ENCODE measurements around the gene KIRREL3. TPM values are rescaled to one million over a fixed set of nuclear protein-coding genes. Genes with fewer than 3 reads are reported as not detected.

KIRREL3 gene
- total RNA-seq, 1 donor from 2014 or later = 0.13 TPM

- DNase-seq (ENCODE audit: low spot score) (no peak), ATAC-seq (no peak)
Measured at GRCh38 chr11:126917531-126918204, 82.9 kb downstream of the KIRREL3 start.

DNA sequence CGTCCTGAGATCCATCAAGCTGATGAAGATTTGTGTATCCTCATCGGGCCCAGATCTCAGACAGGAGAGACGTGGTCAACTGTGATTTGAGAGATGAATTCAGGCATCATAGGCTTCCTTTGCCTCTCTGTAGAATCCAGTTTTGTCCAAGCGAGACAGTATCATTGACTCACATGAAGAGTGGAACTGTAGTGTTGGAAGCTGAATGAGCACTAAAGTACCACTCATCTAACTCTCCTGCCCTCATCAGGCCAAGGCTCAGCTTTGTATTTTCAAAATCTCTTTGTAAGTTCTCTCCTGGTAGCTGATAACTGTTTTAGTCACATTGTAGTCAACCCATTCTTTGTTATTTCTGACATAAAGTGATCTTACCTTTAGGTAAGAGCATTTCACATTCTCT, 85.1 kb downstream of the KIRREL3 start:
- ATAC-seq = no peak
- DNase-seq (ENCODE audit: low spot score) = no peak

GRCh38 chr11:126914941-126915340, 85.6 kb downstream of the KIRREL3 start:
- no peak for DNase-seq (ENCODE audit: low spot score)
- ATAC-seq = no peak

- ATAC-seq (no peak), DNase-seq (ENCODE audit: low spot score) (no peak)
Measured at GRCh38 chr11:126914166-126914565, 86.4 kb downstream of the KIRREL3 start.

DNA sequence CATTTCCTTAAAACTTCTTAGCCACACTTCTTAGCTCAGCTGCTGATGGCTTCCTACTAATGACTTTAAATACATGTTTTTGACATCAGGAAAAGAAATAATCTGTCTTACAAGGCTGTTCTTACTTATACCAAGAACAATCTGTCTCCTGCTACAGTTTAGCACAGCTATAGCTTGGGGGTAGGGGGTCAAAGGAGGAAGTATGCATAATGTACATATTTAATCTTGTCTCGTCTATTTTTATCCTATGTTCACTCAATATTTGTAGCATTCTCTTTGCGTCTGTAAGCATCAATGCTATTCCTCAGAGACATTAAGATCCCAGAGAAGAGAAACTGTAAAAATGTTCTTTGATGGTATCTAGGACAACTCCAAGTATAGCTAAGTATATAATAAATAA, 96.0 kb downstream of the KIRREL3 start:
- ATAC-seq = no peak

GRCh38 chr11:126901783-126902182, 98.8 kb downstream of the KIRREL3 start:
- ATAC-seq (no peak), DNase-seq (ENCODE audit: low spot score) (no peak)

More for the DNA sequence above, 96.0 kb downstream of the KIRREL3 start:
- no peak for DNase-seq (ENCODE audit: low spot score)

- no peak for DNase-seq (ENCODE audit: low spot score)
- no peak for ATAC-seq
Measured at GRCh38 chr11:126899961-126900748, 100.4 kb downstream of the KIRREL3 start.

GRCh38 chr11:126898802-126899201, 101.8 kb downstream of the KIRREL3 start:
- no peak for DNase-seq (ENCODE audit: low spot score)
- no peak for ATAC-seq

- no peak for ATAC-seq
Measured at GRCh38 chr11:126897430-126897829, 103.1 kb downstream of the KIRREL3 start.

DNA sequence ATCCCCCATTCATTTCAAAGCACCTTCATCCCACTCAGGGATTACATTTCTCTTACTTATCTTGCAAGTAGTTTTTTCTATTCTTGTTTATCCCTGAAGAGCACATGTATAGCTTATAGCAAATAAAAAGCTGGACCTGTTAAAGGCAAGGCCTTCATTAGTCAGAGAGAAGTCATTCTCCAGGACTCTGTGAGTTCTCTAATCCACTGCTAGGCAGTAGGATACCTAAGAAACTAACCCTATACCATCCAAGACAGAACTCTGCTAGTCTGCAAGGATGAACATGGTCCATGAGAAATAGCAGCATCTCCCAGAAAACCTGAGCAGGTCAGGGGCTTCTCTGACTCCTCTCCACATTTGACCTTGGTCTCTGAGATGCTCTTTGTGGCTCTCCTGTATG, 104.5 kb downstream of the KIRREL3 start:
- DNase-seq (ENCODE audit: low spot score) = no peak
- ATAC-seq = no peak

More at GRCh38 chr11:126897430-126897829, 103.1 kb downstream of the KIRREL3 start:
- DNase-seq (ENCODE audit: low spot score) = no peak

DNA sequence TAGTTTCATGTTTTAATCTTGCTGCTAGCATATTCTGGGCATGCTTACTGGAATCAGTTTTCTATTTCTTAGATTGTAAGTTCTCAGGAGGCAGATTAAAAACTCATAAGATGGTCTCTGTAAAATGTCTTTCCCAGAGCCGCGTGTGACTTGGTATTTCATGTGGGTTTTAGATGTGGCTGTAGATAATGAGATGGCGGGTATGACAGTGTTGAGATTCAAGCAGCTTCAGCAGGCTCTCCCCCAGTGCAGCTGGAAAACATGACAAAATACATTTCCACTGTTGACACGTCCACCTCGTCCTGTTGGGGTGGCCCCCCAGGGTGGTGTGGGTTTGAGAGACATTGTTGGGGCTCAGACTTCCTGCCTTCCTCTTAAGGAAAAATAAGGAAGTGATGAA, 106.8 kb downstream of the KIRREL3 start:
- ATAC-seq (no peak), DNase-seq (ENCODE audit: low spot score) (no peak)

GRCh38 chr11:126892756-126893155, 107.8 kb downstream of the KIRREL3 start:
- ATAC-seq (no peak), DNase-seq (ENCODE audit: low spot score) (no peak)

DNA sequence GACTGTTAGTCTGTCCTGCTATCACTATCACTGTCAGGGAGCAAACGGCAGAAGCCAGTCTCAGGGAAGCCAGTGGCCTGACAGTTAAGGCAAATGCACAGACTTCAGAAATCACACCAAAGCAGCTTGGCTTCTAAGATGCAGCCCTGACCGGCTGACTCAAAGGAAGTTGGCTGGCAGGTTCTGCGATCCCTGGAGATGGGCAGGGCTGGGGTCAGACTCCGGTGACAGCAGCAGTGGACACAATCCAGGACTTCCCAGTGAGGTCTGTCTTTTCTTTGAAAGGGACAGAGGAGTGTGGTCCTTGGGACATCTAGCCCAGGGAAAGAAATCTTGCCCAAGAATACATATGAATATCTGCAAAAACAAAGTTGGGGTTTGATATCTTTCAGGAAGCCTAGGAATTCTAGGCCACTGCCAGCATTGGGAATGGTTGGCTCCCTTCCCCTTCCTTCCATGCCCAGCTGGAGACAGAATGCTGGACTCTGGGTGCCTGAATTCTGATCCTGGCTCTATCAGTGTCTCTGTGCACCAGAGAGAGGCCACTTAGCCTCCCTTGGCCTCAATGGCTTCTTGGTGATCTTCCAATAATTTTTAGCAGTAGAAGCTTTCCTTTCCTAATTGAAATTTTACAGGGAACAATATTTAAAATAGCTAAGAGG, 108.9 kb downstream of the KIRREL3 start:
- DNase-seq (ENCODE audit: low spot score) = no peak

GRCh38 chr11:126890561-126890960, 110.0 kb downstream of the KIRREL3 start:
- no peak for ATAC-seq
- DNase-seq (ENCODE audit: low spot score) = no peak

More for the DNA sequence above, 108.9 kb downstream of the KIRREL3 start:
- ATAC-seq = no peak

DNA sequence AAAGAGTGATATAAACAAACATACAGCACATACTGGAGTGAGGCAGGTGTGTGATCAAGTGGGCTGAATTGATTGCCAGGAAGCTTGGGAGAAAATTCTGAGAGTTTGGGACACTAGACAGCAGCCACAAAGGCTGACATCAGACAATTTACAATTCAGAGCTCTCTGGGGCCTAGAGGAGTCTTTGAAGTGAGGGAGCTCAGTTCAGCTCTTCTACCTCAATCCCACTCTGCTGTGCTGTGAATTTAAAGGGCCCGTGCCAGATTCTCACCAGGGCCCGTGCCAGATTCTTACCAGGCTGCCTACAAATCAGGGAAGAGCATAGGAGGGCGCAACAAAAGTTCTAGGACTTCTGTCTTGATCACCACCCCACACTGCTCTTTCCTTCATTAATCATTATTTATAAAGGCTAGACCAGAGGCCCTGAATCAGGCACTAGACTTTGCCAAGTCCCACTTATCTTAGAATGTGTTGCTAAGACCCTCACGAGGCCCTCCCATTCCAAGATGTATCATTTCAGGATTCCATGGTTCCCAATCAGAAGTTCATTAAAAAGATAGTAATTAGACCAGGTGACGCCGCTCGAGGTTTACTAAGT, 112.4 kb downstream of the KIRREL3 start:
- DNase-seq (ENCODE audit: low spot score) = no peak
- no peak for ATAC-seq

- ATAC-seq (no peak), DNase-seq (ENCODE audit: low spot score) (no peak)
Measured at GRCh38 chr11:126886636-126887035, 113.9 kb downstream of the KIRREL3 start.

DNA sequence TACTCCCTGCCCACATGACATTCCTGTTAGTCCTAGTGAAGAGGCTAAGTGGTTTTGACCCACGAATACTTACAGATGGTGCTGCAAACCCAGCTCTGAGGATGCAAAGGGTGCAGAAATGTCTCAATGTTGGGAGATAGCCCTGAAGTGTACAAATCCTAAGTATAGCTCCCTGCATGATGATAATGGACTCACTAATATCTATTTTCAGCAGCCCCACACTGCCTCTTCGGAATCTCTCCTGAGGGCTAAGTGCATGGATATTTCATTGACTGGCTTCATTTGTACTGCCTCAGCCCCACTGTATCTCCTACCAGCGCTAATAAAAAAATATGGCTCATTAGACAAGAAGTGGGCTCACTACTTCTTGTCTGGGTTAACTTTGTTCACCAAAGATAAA, 114.5 kb downstream of the KIRREL3 start:
- no peak for ATAC-seq
- DNase-seq (ENCODE audit: low spot score) = no peak

DNA sequence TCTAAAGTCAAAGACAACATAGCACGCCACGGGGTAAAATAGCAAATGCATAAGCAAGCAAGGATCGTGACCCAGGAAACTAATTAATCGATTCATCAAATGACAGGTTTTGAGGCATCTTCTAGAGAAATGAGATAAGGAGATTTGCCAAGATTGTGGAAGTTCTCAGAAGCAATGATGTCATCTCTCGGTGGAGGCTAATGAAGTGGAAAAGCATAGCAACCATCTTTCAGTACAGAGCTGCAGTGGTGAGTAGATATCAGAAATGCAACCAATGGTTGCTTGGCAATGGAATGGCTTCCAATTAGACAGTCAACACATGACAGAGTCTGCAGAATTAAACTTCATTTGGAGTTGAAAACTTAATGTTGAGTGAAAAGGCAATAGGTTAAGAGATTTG, 116.0 kb downstream of the KIRREL3 start:
- DNase-seq (ENCODE audit: low spot score) = no peak
- ATAC-seq = no peak

- ATAC-seq = no peak
- DNase-seq (ENCODE audit: low spot score) = no peak
Measured at GRCh38 chr11:126884192-126884591, 116.4 kb downstream of the KIRREL3 start.

- no peak for ATAC-seq
- DNase-seq (ENCODE audit: low spot score) = no peak
Measured at GRCh38 chr11:126880872-126881271, 119.7 kb downstream of the KIRREL3 start.

- ATAC-seq (no peak), DNase-seq (ENCODE audit: low spot score) (no peak)
Measured at GRCh38 chr11:126879516-126879915, 121.1 kb downstream of the KIRREL3 start.
